Measurements from ENCODE around the gene YIPF7. TPM values are rescaled to one million over a fixed set of nuclear protein-coding genes. Genes with fewer than 3 reads are reported as not detected.

Gene YIPF7
- total RNA-seq, 4 donors from 2014 or later: not detected

DNA sequence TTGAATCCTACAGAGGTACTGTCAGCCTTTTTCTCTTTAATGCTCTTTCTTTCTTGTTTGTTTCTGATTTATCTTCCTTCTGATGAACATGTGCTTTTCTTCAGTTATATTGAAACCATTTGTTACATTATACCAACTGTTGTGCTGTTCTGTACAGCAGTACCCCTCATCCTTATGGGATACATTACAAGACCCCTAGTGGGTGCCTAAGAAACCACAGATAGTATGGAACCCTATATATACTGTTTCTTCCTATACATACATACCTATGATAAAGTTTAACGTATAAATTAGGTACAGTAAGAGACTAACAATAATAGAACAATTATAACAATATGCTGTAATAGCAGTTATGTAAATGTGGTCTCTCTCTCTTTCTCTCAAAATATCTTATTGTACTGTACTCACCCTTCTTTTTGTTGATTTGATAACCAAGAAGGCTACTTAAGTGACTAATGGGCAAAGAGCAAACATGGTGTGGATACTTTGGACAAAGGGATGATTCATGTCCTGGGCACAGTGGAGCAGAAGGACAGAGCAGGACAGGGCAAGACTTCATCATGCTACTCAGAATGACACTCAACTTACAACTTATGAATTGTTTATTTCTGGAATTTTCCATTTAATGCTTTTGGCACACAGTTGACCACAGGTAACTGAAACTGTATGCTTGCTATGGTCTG, 10.7 kb upstream of the YIPF7 start:
- ATAC-seq (ENCODE audit: low FRiP score) (no peak), DNase-seq (ENCODE audit: low spot score) (no peak)
- TF ChIP-seq, protein P1, sequence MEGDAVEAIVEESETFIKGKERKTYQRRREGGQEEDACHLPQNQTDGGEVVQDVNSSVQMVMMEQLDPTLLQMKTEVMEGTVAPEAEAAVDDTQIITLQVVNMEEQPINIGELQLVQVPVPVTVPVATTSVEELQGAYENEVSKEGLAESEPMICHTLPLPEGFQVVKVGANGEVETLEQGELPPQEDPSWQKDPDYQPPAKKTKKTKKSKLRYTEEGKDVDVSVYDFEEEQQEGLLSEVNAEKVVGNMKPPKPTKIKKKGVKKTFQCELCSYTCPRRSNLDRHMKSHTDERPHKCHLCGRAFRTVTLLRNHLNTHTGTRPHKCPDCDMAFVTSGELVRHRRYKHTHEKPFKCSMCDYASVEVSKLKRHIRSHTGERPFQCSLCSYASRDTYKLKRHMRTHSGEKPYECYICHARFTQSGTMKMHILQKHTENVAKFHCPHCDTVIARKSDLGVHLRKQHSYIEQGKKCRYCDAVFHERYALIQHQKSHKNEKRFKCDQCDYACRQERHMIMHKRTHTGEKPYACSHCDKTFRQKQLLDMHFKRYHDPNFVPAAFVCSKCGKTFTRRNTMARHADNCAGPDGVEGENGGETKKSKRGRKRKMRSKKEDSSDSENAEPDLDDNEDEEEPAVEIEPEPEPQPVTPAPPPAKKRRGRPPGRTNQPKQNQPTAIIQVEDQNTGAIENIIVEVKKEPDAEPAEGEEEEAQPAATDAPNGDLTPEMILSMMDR (IDR thresholded peaks at IDR 0.05): no peak

DNA sequence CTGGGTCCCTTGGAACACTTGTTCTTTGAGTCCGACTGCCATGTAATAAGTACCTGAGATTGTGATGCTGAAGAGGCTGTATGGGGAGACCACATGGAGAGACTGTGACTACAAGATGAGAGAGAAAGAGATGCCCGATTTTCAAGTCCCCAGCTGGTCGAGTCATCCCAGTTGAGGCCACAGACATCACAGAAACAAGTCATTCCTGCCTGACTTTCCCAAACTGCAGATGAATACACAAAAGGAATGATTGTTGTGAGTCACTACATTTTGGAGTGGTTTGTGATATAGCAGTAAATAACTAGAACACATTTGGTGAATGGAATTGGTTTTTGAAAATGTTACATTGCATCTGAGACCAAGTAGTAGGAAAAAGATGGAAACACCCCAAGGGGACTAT, 9.0 kb upstream of the YIPF7 start:
- TF ChIP-seq, protein P1 (IDR thresholded peaks at IDR 0.05): no peak
- DNase-seq (ENCODE audit: low spot score): no peak
- no peak for ATAC-seq (ENCODE audit: low FRiP score)

DNA sequence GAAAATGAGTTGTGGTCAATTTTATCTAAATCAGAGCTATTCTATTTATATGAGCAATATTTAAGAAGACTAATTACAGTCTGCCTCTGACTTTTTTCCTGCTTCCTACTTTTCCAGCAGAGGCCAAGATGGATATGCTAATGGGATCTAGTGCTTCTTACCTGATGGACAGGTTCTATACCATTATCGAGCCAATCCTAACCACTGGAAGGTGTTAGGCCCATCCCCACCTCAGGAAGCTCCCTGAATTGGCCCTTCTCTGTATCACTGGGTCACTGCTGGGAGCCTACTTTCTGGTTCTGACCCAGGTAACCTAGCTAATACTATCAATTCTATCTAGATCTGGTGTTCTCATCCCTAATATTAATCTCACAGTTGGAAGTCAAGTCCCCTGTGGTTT, 577 bp upstream of the YIPF7 start:
- TF ChIP-seq, protein P1 (IDR thresholded peaks at IDR 0.05): no peak
- ATAC-seq (ENCODE audit: low FRiP score) (no peak), DNase-seq (ENCODE audit: low spot score) (no peak)

DNA sequence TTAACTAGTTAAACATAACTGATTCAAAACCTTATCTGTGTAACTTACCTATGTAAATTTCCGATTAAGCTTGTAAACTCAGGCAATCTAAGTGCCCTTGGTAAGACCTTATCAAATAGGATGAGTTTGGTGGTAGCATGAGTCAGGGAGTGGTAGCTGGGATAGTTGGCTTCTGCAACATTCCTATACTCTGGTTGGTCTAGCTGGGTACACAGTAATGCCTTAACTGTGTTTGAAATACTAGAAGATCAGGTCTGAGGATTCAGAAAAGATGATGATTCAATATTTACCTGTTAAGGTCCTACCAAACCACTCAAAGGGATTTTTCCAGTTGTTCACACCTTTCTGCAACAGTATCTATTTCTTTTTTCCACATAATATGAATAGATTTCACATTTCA, 5.3 kb downstream of the YIPF7 start:
- TF ChIP-seq, protein P1 (IDR thresholded peaks at IDR 0.05): no peak
- ATAC-seq (ENCODE audit: low FRiP score): no peak
- DNase-seq (ENCODE audit: low spot score): no peak

DNA sequence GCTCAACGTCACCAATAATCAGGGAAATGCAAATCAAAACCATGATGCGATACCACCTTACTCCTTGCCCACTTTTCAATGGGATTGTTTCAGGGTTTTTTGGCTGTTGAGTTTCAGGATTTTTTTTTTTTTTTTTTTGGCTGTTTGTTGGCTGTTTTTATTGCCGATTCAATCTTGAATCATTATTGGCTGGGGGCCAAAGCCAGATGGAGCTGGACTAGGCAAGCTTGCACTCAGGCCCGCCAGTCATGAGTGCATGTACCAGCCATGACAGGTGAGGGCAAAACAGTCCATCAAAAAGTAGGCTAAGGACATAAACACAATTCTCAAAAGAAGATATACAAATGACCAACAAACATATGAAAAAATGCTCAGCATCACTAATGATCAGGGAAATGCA, 13.3 kb downstream of the YIPF7 start:
- DNase-seq (ENCODE audit: low spot score): no peak
- no peak for ATAC-seq (ENCODE audit: low FRiP score)
- TF ChIP-seq, protein P1 (IDR thresholded peaks at IDR 0.05): no peak

DNA sequence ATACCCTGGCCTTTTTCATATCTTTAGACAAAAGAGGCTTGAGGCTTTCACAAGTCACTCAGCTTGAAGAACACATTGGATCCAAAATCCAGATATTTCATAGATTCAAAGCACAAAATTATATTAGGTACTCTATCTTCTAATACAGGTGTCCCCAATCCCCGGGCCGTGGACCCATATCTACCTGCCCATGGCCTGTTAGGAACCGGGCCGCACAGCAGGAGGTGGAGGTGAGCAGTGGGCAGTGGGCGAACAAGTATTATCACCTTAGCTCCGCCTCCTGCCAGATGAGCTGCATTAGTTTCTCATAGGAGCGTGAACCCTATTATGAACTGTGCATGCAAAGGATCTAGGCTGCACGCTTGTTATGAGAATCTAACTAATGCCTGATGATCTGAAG, 18.7 kb downstream of the YIPF7 start:
- ATAC-seq (ENCODE audit: low FRiP score) (no peak), DNase-seq (ENCODE audit: low spot score) (no peak)
- TF ChIP-seq, protein P1 (IDR thresholded peaks at IDR 0.05): no peak

DNA sequence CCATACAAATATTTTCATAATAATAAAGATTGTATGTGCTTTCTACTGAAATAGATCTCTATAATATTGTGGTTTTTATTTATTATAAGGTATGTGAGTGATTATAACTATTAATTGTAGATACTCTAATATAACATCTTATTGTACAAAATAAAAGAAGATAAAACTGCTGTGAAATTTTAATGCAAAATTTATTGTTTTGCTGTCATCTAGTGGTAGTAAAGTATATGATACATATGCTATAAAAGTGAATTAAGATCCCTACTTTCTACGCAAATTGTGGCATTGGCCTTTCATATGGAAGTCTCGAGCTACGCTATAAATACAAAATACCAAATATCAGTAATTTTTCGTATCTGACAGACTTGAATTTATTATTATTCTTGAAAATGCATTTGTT, 19.3 kb downstream of the YIPF7 start:
- TF ChIP-seq, protein P1 (IDR thresholded peaks at IDR 0.05): no peak
- DNase-seq (ENCODE audit: low spot score) (no peak), ATAC-seq (ENCODE audit: low FRiP score) (no peak)

All from omental fat pad (tissue), 4 donors.